K562 (cell line): ENCODE measurements around the gene HMOX2. TPM values are rescaled to one million over a fixed set of nuclear protein-coding genes. Genes with fewer than 3 reads are reported as not detected.

Experiments
- BRF1 ChIP-seq: IDR thresholded peaks from 3 replicates; pipeline ENCODE4 v1.6.1; 2011; ENCODE audit warnings: borderline replicate concordance, mild to moderate bottlenecking; ENCODE audit not compliant: insufficient read length; ENCODE audit errors: extremely low read depth
- CBX8 ChIP-seq: fragments of 200-600 bp; sonication (generic); IDR thresholded peaks from 2 replicates; pipeline ENCODE4 v1.6.1; 2012; ENCODE audit warnings: borderline replicate concordance, mixed run types, low read depth, mild to moderate bottlenecking, moderate library complexity, mixed read lengths, low read length, control low read depth, inconsistent platforms; ENCODE audit not compliant: poor library complexity, severe bottlenecking; ENCODE audit errors: extremely low read depth
- DACH1 ChIP-seq: fragments of 450-650 bp; IDR thresholded peaks from 2 replicates; pipeline ENCODE4 v1.6.1; 2018; ENCODE audit not compliant: partially characterized antibody
- E2F5 ChIP-seq: sonication (generic); formaldehyde crosslinking; IDR thresholded peaks from 2 replicates; pipeline ENCODE4 v1.8.0; 2022; ENCODE audit warnings: mild to moderate bottlenecking, missing genetic modification reagents
- FOXJ3 ChIP-seq: sonication (generic); formaldehyde crosslinking; IDR thresholded peaks from 2 replicates; pipeline ENCODE4 v1.4.0; 2020; ENCODE audit warnings: mild to moderate bottlenecking, missing genetic modification reagents
- FOXK1 ChIP-seq: sonication (generic); formaldehyde crosslinking; IDR thresholded peaks from 2 replicates; pipeline ENCODE4 v1.8.0; 2022; ENCODE audit warnings: missing genetic modification reagents, mild to moderate bottlenecking, borderline replicate concordance
- GABPB1 ChIP-seq: sonication (generic); formaldehyde crosslinking; IDR thresholded peaks from 2 replicates; pipeline ENCODE4 v1.8.0; 2022; ENCODE audit warnings: mild to moderate bottlenecking, missing genetic modification reagents
- KLF10 ChIP-seq: fragments of 250-450 bp; sonication (Bioruptor Pico); IDR thresholded peaks from 2 replicates; pipeline ENCODE4 v1.6.1; 2021; ENCODE audit warnings: matching md5 sums
- KLF13 ChIP-seq: fragments of 450-650 bp; IDR thresholded peaks from 2 replicates; pipeline ENCODE4 v1.6.1; 2016; ENCODE audit warnings: missing genetic modification characterization, low read depth, mild to moderate bottlenecking, missing compliant biosample characterization, moderate library complexity, borderline replicate concordance
- MCM5 ChIP-seq: fragments of 450-650 bp; IDR thresholded peaks from 2 replicates; pipeline ENCODE4 v1.6.1; 2016; ENCODE audit warnings: low read depth
- MTA3 ChIP-seq: fragments of 450-650 bp; formaldehyde crosslinking; IDR thresholded peaks from 2 replicates; pipeline ENCODE4 v1.6.1; 2017; ENCODE audit warnings: mild to moderate bottlenecking, borderline replicate concordance
- POLR2AphosphoS2 ChIP-seq: IDR thresholded peaks from 2 replicates; pipeline ENCODE4 v1.6.1; 2012; ENCODE audit warnings: low read length, improper control_type of control experiment
- PTTG1 ChIP-seq: fragments of 450-650 bp; IDR thresholded peaks from 2 replicates; pipeline ENCODE4 v1.6.1; 2016; ENCODE audit warnings: low read depth, mild to moderate bottlenecking, missing genetic modification characterization, missing compliant biosample characterization
- RB1 ChIP-seq: fragments of 450-650 bp; IDR thresholded peaks from 2 replicates; pipeline ENCODE4 v1.6.1; 2017; ENCODE audit warnings: low read depth, mild to moderate bottlenecking
- RCOR1 ChIP-seq, 2 experiments: IDR thresholded peaks; 2 replicates each; pipeline ENCODE4 v1.6.1; 2012; ENCODE audit warnings: low read depth in 2 of 2, low read length in 2 of 2, borderline replicate concordance in 1 of 2, improper control_type of control experiment in 1 of 2
- TGIF2 ChIP-seq: sonication (generic); formaldehyde crosslinking; IDR thresholded peaks from 2 replicates; pipeline ENCODE4 v1.8.1; 2022; ENCODE audit warnings: mild to moderate bottlenecking, missing genetic modification reagents, moderate library complexity
- ZNF253 ChIP-seq: fragments of 250-450 bp; sonication (Bioruptor Pico); conservative IDR thresholded peaks from 2 replicates; pipeline ENCODE4 v1.6.1; 2021; ENCODE audit warnings: mild to moderate bottlenecking
- ZNF316 ChIP-seq: fragments of 450-650 bp; IDR thresholded peaks from 2 replicates; pipeline ENCODE4 v1.6.1; 2016
- polyA plus RNA-seq, 8 experiments: library from polyadenylated mRNA; depleted of rRNA in 4 of 8; stranded (reverse) in 5 of 8; unstranded in 3 of 8; fragments of >200 nt; fragmentation: Nextera tagmentation in 2 of 8; fragmentation: Illumina TruSeq in 1 of 8; extraction: Ambion mirVana in 2 of 8; extraction: Trizol in 1 of 8; gene quantifications; 2 replicates each; pipeline versions ENCODE4 v1.2.1 to v1.2.3, GENCODE V29; 2011 to 2014; ENCODE audit warnings: inconsistent platforms in 1 of 8, missing spikeins in 1 of 8
- total RNA-seq, 7 experiments: library from RNA; depleted of rRNA in 6 of 7; stranded (reverse); fragments of >200 nt in 6 of 7; fragmentation: Illumina TruSeq in 2 of 7; extraction: Trizol in 2 of 7; gene quantifications; 2 replicates each; pipeline versions ENCODE4 v1.2.1 to v1.2.3, GENCODE V29; 2011 to 2021; ENCODE audit warnings: low replicate concordance in 1 of 7
- TF ChIP-seq, protein P1 (sequence below): fragments of 450-650 bp; IDR thresholded peaks from 2 replicates; pipeline ENCODE4 v1.6.1; 2016; ENCODE audit warnings: low read depth

HMOX2 gene
- total and polyA plus RNA-seq, 9 of the 15 experiments (the other 6 are each of a cell fraction or from before 2014, with no cell fraction given): 26.8 to 87.4 (median 57.4) TPM

- TF ChIP-seq TGIF2 (CRISPR knock-in tag): no peak
- no peak for TF ChIP-seq MCM5
- TF ChIP-seq KLF13 (tag): no peak; the same call in 1 of the 2 replicates
- TF ChIP-seq CBX8: no peak
- 0 out of 2 replicates have a peak, but pooled peaks have one; percentile 15 for TF ChIP-seq ZNF253
- TF ChIP-seq RB1: 0 out of 2 replicates have a peak, but pooled peaks have one; percentile 18
- TF ChIP-seq, protein P1, sequence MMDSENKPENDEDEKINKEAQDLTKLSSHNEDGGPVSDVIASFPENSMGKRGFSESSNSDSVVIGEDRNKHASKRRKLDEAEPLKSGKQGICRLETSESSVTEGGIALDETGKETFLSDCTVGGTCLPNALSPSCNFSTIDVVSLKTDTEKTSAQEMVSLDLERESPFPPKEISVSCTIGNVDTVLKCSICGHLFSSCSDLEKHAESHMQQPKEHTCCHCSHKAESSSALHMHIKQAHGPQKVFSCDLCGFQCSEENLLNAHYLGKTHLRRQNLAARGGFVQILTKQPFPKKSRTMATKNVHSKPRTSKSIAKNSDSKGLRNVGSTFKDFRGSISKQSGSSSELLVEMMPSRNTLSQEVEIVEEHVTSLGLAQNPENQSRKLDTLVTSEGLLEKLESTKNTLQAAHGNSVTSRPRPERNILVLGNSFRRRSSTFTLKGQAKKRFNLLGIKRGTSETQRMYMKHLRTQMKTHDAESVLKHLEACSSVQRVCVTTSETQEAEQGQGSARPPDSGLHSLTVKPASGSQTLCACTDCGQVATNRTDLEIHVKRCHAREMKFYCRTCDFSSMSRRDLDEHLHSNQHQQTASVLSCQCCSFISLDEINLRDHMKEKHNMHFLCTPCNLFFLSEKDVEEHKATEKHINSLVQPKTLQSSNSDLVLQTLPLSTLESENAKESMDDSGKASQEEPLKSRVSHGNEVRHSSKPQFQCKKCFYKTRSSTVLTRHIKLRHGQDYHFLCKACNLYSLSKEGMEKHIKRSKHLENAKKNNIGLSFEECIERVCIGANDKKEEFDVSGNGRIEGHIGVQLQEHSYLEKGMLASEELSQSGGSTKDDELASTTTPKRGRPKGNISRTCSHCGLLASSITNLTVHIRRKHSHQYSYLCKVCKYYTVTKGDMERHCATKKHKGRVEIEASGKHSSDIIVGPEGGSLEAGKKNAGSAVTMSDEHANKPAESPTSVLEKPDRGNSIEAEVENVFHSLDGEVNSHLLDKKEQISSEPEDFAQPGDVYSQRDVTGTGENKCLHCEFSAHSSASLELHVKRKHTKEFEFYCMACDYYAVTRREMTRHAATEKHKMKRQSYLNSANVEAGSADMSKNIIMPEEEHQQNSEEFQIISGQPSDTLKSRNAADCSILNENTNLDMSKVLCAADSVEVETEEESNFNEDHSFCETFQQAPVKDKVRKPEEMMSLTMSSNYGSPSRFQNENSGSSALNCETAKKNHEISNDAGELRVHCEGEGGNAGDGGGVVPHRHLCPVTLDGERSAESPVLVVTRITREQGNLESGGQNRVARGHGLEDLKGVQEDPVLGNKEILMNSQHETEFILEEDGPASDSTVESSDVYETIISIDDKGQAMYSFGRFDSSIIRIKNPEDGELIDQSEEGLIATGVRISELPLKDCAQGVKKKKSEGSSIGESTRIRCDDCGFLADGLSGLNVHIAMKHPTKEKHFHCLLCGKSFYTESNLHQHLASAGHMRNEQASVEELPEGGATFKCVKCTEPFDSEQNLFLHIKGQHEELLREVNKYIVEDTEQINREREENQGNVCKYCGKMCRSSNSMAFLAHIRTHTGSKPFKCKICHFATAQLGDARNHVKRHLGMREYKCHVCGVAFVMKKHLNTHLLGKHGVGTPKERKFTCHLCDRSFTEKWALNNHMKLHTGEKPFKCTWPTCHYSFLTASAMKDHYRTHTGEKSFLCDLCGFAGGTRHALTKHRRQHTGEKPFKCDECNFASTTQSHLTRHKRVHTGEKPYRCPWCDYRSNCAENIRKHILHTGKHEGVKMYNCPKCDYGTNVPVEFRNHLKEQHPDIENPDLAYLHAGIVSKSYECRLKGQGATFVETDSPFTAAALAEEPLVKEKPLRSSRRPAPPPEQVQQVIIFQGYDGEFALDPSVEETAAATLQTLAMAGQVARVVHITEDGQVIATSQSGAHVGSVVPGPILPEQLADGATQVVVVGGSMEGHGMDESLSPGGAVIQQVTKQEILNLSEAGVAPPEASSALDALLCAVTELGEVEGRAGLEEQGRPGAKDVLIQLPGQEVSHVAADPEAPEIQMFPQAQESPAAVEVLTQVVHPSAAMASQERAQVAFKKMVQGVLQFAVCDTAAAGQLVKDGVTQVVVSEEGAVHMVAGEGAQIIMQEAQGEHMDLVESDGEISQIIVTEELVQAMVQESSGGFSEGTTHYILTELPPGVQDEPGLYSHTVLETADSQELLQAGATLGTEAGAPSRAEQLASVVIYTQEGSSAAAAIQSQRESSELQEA: no peak
- TF ChIP-seq KLF10 (CRISPR knock-in tag): 0 out of 2 replicates have a peak, but pooled peaks have one; percentile 38
- TF ChIP-seq GABPB1 (CRISPR knock-in tag): peak; percentile 40; the same call in 1 of the 2 replicates
- no peak for TF ChIP-seq PTTG1
- TF ChIP-seq POLR2AphosphoS2: peak; percentile 95; the same call in 1 of the 2 replicates
- TF ChIP-seq FOXJ3 (CRISPR knock-in tag): no peak
- TF ChIP-seq BRF1: no peak
- TF ChIP-seq DACH1: no peak
- TF ChIP-seq ZNF316: no peak
- TF ChIP-seq RCOR1 (IDR thresholded peaks at IDR 0.05; ENCODE audit: borderline replicate concordance in 1 of 2, low read depth in 2 of 2, low read length in 2 of 2): peak in 1 of 2 experiments; percentile 73; a peak in 1 of 4 replicates
- TF ChIP-seq FOXK1: no peak
- TF ChIP-seq E2F5 (CRISPR knock-in tag): no peak
- TF ChIP-seq MTA3: peak; percentile 59; the same call in 1 of the 2 replicates
Observed at GRCh38 chr16:4433914-4434787, 42.0 kb upstream of the HMOX2 start (continued).
